ENCODE measurements around the gene CEACAM21. TPM values are rescaled to one million over a fixed set of nuclear protein-coding genes. Genes with fewer than 3 reads are reported as not detected.

Gene CEACAM21
- total RNA-seq, 4 donors from 2014 or later, result 0.37 to 3.5 (median 1.4) TPM

GRCh38 chr19:41541990-41542584 lies 33.9 kb upstream of the CEACAM21 start:
- ATAC-seq (ENCODE audit: low FRiP score), result no peak
- DNase-seq (ENCODE audit: low spot score), result peak; percentile 59
- TF ChIP-seq, protein P1, sequence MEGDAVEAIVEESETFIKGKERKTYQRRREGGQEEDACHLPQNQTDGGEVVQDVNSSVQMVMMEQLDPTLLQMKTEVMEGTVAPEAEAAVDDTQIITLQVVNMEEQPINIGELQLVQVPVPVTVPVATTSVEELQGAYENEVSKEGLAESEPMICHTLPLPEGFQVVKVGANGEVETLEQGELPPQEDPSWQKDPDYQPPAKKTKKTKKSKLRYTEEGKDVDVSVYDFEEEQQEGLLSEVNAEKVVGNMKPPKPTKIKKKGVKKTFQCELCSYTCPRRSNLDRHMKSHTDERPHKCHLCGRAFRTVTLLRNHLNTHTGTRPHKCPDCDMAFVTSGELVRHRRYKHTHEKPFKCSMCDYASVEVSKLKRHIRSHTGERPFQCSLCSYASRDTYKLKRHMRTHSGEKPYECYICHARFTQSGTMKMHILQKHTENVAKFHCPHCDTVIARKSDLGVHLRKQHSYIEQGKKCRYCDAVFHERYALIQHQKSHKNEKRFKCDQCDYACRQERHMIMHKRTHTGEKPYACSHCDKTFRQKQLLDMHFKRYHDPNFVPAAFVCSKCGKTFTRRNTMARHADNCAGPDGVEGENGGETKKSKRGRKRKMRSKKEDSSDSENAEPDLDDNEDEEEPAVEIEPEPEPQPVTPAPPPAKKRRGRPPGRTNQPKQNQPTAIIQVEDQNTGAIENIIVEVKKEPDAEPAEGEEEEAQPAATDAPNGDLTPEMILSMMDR (IDR thresholded peaks at IDR 0.05), result no peak

- TF ChIP-seq, protein P1 (IDR thresholded peaks at IDR 0.05), result no peak
- DNase-seq (ENCODE audit: low spot score), result no peak
Observed at GRCh38 chr19:41542622-41543021, 33.3 kb upstream of the CEACAM21 start.

DNA sequence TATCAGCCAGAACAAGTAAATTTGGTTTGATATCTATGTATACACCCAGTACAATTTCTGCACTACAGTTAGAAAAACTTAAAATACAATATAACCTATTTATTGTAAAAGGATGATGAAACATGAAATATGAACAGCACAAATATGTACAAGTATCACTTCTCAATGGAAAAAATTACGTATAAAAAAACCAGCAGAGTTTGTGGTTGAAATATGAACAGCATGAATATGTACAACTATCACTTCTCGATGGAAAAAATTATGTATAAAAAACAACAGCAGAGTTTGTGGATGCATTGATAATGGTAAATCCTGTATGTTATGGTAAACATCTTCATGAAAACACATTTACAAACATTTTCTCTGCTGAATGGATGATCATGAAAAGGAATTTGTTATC lies 32.4 kb upstream of the CEACAM21 start:
- TF ChIP-seq, protein P1 (IDR thresholded peaks at IDR 0.05), result no peak
- ATAC-seq (ENCODE audit: low FRiP score), result no peak

More at GRCh38 chr19:41542622-41543021, 33.3 kb upstream of the CEACAM21 start:
- no peak for ATAC-seq (ENCODE audit: low FRiP score)

DNA sequence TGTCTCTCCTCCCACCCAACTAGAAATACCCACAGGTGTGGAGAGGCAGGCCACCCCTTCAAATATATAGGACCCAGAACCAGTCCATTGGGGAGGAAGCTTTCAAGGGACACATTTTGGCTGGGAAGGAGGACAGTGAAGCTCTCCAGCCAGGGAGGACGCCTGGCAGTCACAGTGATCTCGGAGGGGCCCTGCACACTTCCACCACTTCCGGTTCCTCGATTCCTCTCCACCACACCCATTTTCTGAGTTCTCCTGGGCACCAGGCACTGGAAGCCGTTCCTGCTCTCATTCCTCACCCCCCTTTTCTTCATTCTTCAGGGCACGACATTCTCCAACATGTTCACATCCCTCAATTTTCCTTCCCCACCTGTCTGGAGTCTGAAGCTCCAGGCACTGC lies 30.4 kb upstream of the CEACAM21 start:
- ATAC-seq (ENCODE audit: low FRiP score) (no peak), DNase-seq (ENCODE audit: low spot score) (no peak)
- TF ChIP-seq, protein P1 (IDR thresholded peaks at IDR 0.05), result no peak

More for the DNA sequence above, 32.4 kb upstream of the CEACAM21 start:
- DNase-seq (ENCODE audit: low spot score), result no peak

DNA sequence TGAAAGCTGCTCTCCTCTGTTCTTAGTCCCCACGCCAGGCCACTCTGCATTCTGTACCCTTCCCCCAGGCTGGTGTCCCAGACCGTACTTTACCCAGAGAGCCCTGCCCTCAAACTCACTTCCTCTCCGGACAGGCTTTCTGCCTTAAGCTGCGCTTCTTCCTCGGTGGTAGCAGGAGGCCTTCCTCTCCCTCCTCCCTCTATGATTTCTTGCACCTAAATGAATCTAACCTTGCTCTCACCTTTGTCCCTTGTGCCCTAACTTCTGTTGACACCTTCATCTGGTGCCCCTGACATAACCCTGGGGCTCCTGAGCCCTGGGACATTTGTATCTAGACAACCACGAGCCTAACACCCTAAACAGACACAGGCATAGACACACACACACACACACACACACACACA lies 29.6 kb upstream of the CEACAM21 start:
- TF ChIP-seq, protein P1 (IDR thresholded peaks at IDR 0.05), result no peak
- no peak for ATAC-seq (ENCODE audit: low FRiP score)
- no peak for DNase-seq (ENCODE audit: low spot score)

DNA sequence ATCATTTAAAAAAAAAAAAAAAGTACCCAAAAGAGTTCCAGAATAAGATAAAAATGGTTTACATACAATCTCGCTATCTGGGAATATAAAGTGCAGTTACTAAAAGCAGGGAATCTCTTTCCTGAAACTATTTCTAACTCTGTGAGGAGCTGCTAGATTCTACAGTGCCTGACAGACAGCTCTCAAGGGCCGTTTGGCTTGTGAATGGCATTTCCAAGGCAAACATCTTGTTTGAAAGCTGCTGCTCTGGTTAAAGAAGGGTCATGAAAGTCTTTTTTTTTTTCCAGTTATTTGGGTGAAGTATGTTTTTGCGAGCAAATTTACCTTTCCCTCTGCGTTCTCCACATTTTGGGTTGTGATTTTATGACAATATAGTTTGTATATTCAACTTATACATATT lies 29.0 kb upstream of the CEACAM21 start:
- TF ChIP-seq, protein P1 (IDR thresholded peaks at IDR 0.05), result no peak
- DNase-seq (ENCODE audit: low spot score) (no peak), ATAC-seq (ENCODE audit: low FRiP score) (no peak)

- TF ChIP-seq, protein P1 (IDR thresholded peaks at IDR 0.05), result no peak
- no peak for DNase-seq (ENCODE audit: low spot score)
- no peak for ATAC-seq (ENCODE audit: low FRiP score)
Observed at GRCh38 chr19:41547569-41547968, 28.4 kb upstream of the CEACAM21 start.
